HG03469 (cell line): ENCODE results near the gene TANC1.

Experiments used
- ATAC-seq: cut with Tn5 transposase; IDR thresholded peaks from one replicate; pipeline ENCODE4 v1.9.1; 2021; ENCODE audit warnings: mild to moderate bottlenecking, moderate library complexity, moderate number of reproducible peaks; ENCODE audit not compliant: unreplicated experiment

TANC1 gene

GRCh38 chr2:159183346-159183745, 214.9 kb downstream of the TANC1 start:
- no peak for ATAC-seq

- peak; percentile 48 for ATAC-seq
Observed at GRCh38 chr2:159185401-159186130, 217.1 kb downstream of the TANC1 start.

GRCh38 chr2:159186462-159186861, 218.0 kb downstream of the TANC1 start:
- no peak for ATAC-seq

- ATAC-seq = no peak
Observed at GRCh38 chr2:159187106-159187505, 218.7 kb downstream of the TANC1 start.

GRCh38 chr2:159188449-159188848, 220.0 kb downstream of the TANC1 start:
- no peak for ATAC-seq

- ATAC-seq = no peak
Observed at GRCh38 chr2:159192371-159192918, 224.0 kb downstream of the TANC1 start.

- ATAC-seq = no peak
Observed at GRCh38 chr2:159193791-159194190, 225.4 kb downstream of the TANC1 start.

GRCh38 chr2:159194241-159194640, 225.8 kb downstream of the TANC1 start:
- ATAC-seq = no peak

- no peak for ATAC-seq
Observed at GRCh38 chr2:159195697-159196096, 227.3 kb downstream of the TANC1 start.

GRCh38 chr2:159196393-159196925, 228.0 kb downstream of the TANC1 start:
- ATAC-seq = no peak

- ATAC-seq = no peak
Observed at GRCh38 chr2:159199236-159199635, 230.8 kb downstream of the TANC1 start.

- no peak for ATAC-seq
Observed at GRCh38 chr2:159199761-159200465, 231.5 kb downstream of the TANC1 start.

- ATAC-seq = no peak
Observed at GRCh38 chr2:159200498-159200897, 232.1 kb downstream of the TANC1 start.

- ATAC-seq = peak; percentile 98
Observed at GRCh38 chr2:159201360-159202063, 233.1 kb downstream of the TANC1 start.

- no peak for ATAC-seq
Observed at GRCh38 chr2:159202568-159203071, 234.2 kb downstream of the TANC1 start.

- ATAC-seq = no peak
Observed at GRCh38 chr2:159204381-159205144, 236.1 kb downstream of the TANC1 start.

GRCh38 chr2:159206736-159207380, 238.4 kb downstream of the TANC1 start:
- no peak for ATAC-seq

- no peak for ATAC-seq
Observed at GRCh38 chr2:159208438-159208837, 240.0 kb downstream of the TANC1 start.
